GM12878 (cell line): ENCODE results near the gene PPP1R14B. TPM values are rescaled to one million over a fixed set of nuclear protein-coding genes. Genes with fewer than 3 reads are reported as not detected.

Experiments used
- ATAC-seq: fragments of 200-7000 bp; cut with Tn5 transposase; 3 replicates; pipeline ENCODE4 v1.9.1; 2020; ENCODE audit warnings: mild to moderate bottlenecking, moderate library complexity
- BruUV-seq: library from RNA; stranded (reverse); fragments of 400-500 nt; replicated peaks from 2 replicates; lab custom pipeline; 2021; lab: Mats Ljungman, UMichigan
- CTCF ChIA-PET: fragments of 300-600 bp; sonication (Branson Sonifier 250); formaldehyde crosslinking; extraction: SDS; loops from one replicate; lab custom pipeline; 2021; ENCODE audit warnings: inconsistent platforms; lab: Yijun Ruan, JAX
- POLR2A ChIA-PET: fragments of 350-600 bp; formaldehyde crosslinking; extraction: SDS; loops from one replicate; lab custom pipeline; 2021; ENCODE audit warnings: inconsistent platforms; lab: Charles Lee
- RAD21 ChIA-PET: fragments of 300-600 bp; sonication (Branson Sonifier 250); formaldehyde crosslinking; loops from one replicate; lab custom pipeline; 2023; ENCODE audit warnings: antibody characterized with exemption; ENCODE audit not compliant: unreplicated experiment; lab: Charles Lee
- SMC1A ChIA-PET: fragments of 300-600 bp; sonication (Branson Sonifier 250); formaldehyde crosslinking; loops from one replicate; lab custom pipeline; 2023; ENCODE audit not compliant: unreplicated experiment, uncharacterized antibody; lab: Charles Lee
- DNase-seq: peaks from one replicate; pipeline ENCODE4 v3.0.0-alpha.2; 2011; ENCODE audit warnings: low read depth, low spot score
- FAIRE-seq: peaks from 3 replicates; lab custom pipeline; 2011; peaks lifted over from hg19 to GRCh38; lab: Jason Lieb, UNC
- H2AFZ ChIP-seq: 2 replicates; pipeline ENCODE4 v1.6.0; 2011; ENCODE audit warnings: low read depth, low read length, control low read depth; ENCODE audit not compliant: control insufficient read depth
- H3K27ac ChIP-seq: 2 replicates; pipeline ENCODE4 v1.5.1; 2011; ENCODE audit warnings: control low read depth; ENCODE audit not compliant: control insufficient read depth, insufficient read depth
- H3K27me3 ChIP-seq, 2 experiments: replicated peaks in 1 of 2; 2 replicates each; pipeline versions ENCODE4 v1.6.0 to v1.6.1; 2011; ENCODE audit warnings: low read length in 1 of 2; ENCODE audit not compliant: control insufficient read depth in 2 of 2, insufficient read depth in 2 of 2
- H3K36me3 ChIP-seq, 2 experiments: 2 replicates each; pipeline ENCODE4 v1.5.1; 2011; ENCODE audit warnings: low read length in 1 of 2; ENCODE audit not compliant: control insufficient read depth in 2 of 2, insufficient read depth in 2 of 2
- H3K4me1 ChIP-seq: 2 replicates; pipeline ENCODE4 v1.6.1; 2011; ENCODE audit warnings: mild to moderate bottlenecking, low read length, moderate library complexity, mixed read lengths; ENCODE audit not compliant: control insufficient read depth, insufficient read depth
- H3K4me2 ChIP-seq: 2 replicates; pipeline ENCODE4 v1.6.0; 2011; ENCODE audit warnings: control low read depth; ENCODE audit not compliant: control insufficient read depth, insufficient read depth
- H3K4me3 ChIP-seq: fragments of 200-600 bp; sonication (generic); 2 replicates; pipeline ENCODE4 v1.5.1; 2016
- H3K79me2 ChIP-seq: 2 replicates; pipeline ENCODE4 v1.6.0; 2011; ENCODE audit warnings: low read length; ENCODE audit not compliant: control insufficient read depth, insufficient read depth
- H3K9ac ChIP-seq: 2 replicates; pipeline ENCODE4 v1.8.0; 2011; ENCODE audit warnings: low read length, control low read depth, mixed read lengths; ENCODE audit not compliant: control insufficient read depth, insufficient read depth
- H3K9me3 ChIP-seq: replicated peaks from 3 replicates; pipeline ENCODE4 v1.5.1; 2011; ENCODE audit warnings: mild to moderate bottlenecking, low read length; ENCODE audit not compliant: control insufficient read depth, insufficient read depth
- H4K20me1 ChIP-seq: 2 replicates; pipeline ENCODE4 v1.6.0; 2011; ENCODE audit not compliant: control insufficient read depth, insufficient read depth
- CBX5 ChIP-seq: sonication (generic); IDR thresholded peaks from 2 replicates; pipeline ENCODE4 v1.6.1; 2016; ENCODE audit warnings: low read depth, moderate library complexity, mild to moderate bottlenecking, inconsistent platforms
- EZH2 ChIP-seq: IDR thresholded peaks from 2 replicates; pipeline ENCODE4 v1.6.1; 2012; ENCODE audit warnings: low read depth, mild to moderate bottlenecking, control low read depth, inconsistent platforms, low read length, borderline replicate concordance; ENCODE audit not compliant: control insufficient read depth
- MTA3 ChIP-seq: IDR thresholded peaks from 2 replicates; pipeline ENCODE4 v1.6.1; 2012; ENCODE audit warnings: low read length, inconsistent platforms, borderline replicate concordance
- POLR2AphosphoS2 ChIP-seq: IDR thresholded peaks from 2 replicates; pipeline ENCODE4 v1.6.1; 2011; ENCODE audit warnings: low read depth, mild to moderate bottlenecking, low read length, improper control_type of control experiment, moderate library complexity
- RFX5 ChIP-seq: IDR thresholded peaks from 2 replicates; pipeline ENCODE4 v1.6.1; 2011; ENCODE audit warnings: low read depth, low read length, improper control_type of control experiment
- SPI1 ChIP-seq: IDR thresholded peaks from 2 replicates; pipeline ENCODE4 v1.6.1; 2011; ENCODE audit warnings: low read depth, mild to moderate bottlenecking, low read length, moderate library complexity, borderline replicate concordance; ENCODE audit not compliant: insufficient read depth
- SUPT20H ChIP-seq: IDR thresholded peaks from 2 replicates; pipeline ENCODE4 v1.6.1; 2011; ENCODE audit warnings: low read depth, mild to moderate bottlenecking, low read length, moderate library complexity, borderline replicate concordance; ENCODE audit not compliant: control insufficient read depth
- WGBS: methylation state at CpG from one replicate; pipeline ENCODE4 v1.1.6; 2016; ENCODE audit warnings: low lambda C conversion rate; ENCODE audit not compliant: insufficient replicate concordance, insufficient coverage; ENCODE audit errors: missing lambda C conversion rate; 5-methylcytosine and 5-hydroxymethylcytosine counted together
- in situ Hi-C: fragments of 300-500 bp; cut with MboI; formaldehyde crosslinking; loops from 9 replicates; pipeline ENCODE4 v1.14.3; 2018; ENCODE audit warnings: mixed read lengths
- intact Hi-C: fragments of 100-400 bp; cut with micrococcal nuclease; formaldehyde crosslinking; loops from one replicate; pipeline ENCODE4 v1.14.2; 2022; ENCODE audit not compliant: unreplicated experiment
- polyA plus RNA-seq, 11 experiments: library from polyadenylated mRNA; depleted of rRNA in 4 of 11; unstranded in 6 of 11; stranded (reverse) in 5 of 11; fragments of >200 nt; fragmentation: Nextera tagmentation in 4 of 11; fragmentation: Illumina TruSeq in 1 of 11; extraction: Ambion mirVana in 4 of 11; extraction: Trizol in 1 of 11; gene quantifications; 1 replicate in 1 of 11; 2 replicates in 10 of 11; pipeline versions ENCODE4 v1.2.1 to v1.2.3, GENCODE V29; 2011 to 2016; ENCODE audit warnings: inconsistent platforms in 2 of 11, missing spikeins in 2 of 11, low read depth in 1 of 11
- total RNA-seq, 4 experiments: library from RNA; depleted of rRNA in 3 of 4; stranded (reverse); fragments of >200 nt in 3 of 4; fragmentation: Illumina TruSeq in 1 of 4; extraction: Trizol in 1 of 4; gene quantifications; 2 replicates each; pipeline versions ENCODE4 v1.2.1 to v1.2.3, GENCODE V29; 2013 to 2021
- TF ChIP-seq, protein P1 (sequence below): IDR thresholded peaks from 2 replicates; pipeline ENCODE4 v1.6.1; 2012; ENCODE audit warnings: improper control_type of control experiment, low read depth, low read length; ENCODE audit not compliant: insufficient replicate concordance
- TF ChIP-seq, protein P2 (sequence below): fragments of 450-650 bp; IDR thresholded peaks from 2 replicates; pipeline ENCODE4 v1.6.1; 2017; ENCODE audit warnings: mild to moderate bottlenecking, moderate library complexity
- TF ChIP-seq, protein P3 (sequence below): fragments of 450-650 bp; conservative IDR thresholded peaks from 2 replicates; pipeline ENCODE4 v1.6.1; 2017; ENCODE audit warnings: mild to moderate bottlenecking, moderate library complexity
- TF ChIP-seq, protein P4 (sequence below): IDR thresholded peaks from 2 replicates; pipeline ENCODE4 v1.6.1; 2012; ENCODE audit warnings: low read depth, low read length, improper control_type of control experiment

The PPP1R14B gene
- total and polyA plus RNA-seq, 10 of the 15 experiments (the other 5 are each of a cell fraction or from before 2014, with no cell fraction given): 8.4 to 283 (median 124) TPM

DNA sequence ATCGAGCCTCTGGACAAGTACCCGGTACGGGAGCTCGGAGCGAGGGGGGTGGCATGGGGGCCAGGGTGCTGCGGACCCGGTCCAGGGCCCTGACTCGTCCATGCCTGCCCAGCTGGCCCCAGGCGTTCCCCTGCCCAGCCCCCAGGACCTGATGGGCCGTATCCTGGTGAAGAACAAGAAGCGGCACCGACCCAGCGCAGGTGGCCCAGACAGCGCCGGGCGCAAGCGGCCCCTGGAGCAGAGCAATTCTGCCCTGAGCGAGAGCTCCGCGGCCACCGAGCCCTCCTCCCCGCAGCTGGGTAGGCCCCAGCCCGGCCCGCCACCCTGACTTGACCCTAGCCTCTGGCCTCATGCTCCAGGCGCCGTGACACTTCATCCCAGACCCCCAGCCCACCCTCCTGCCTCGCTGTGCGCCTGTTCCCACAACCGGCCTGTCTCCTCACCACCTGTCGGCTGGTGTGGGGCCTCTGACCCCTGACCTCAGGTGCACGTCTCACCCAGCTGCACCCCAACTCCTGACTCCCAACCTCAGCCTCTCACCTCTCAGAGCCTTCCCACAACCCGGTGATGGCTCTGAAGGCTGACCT lies 12.3 kb upstream of the PPP1R14B start:
- Histone ChIP-seq H3K36me3 (peaks cover 0 to 5% of the 10 kb centered on the region in 2 experiments; a peak in 2 of 4 replicates), H4K20me1 (no peaks in the 10 kb centered on the region), H3K9ac (no peak overlapping the region), H3K79me2 (no peaks in the 10 kb centered on the region), H3K27ac (0 out of 2 replicates have a peak overlapping the region, but pooled peaks have one; percentile 17), H3K27me3 (no peaks in the 10 kb centered on the region), H3K4me2 (no peak overlapping the region), H3K9me3 (no peaks in the 10 kb centered on the region), H3K4me3 (no peak overlapping the region), H3K4me1 (peaks cover 11% of the 10 kb centered on the region), H2AFZ (no peak overlapping the region)
- intact Hi-C loops (no loop called here), in situ Hi-C loops (no loop called here)
- SMC1A ChIA-PET: interaction anchor here (0.5 to 1.2 kb wide), 2 partner anchors 36 to 54 kb away, joined by 3 to 4 read pairs; no protein-coding TSS in a partner anchor
- POLR2A ChIA-PET: interaction anchor here (0.8 to 1.9 kb wide), 2 partner anchors 8 to 14 kb away, joined by 4 to 7 read pairs; no protein-coding TSS in a partner anchor
- FAIRE-seq (no peak), ATAC-seq (no peak), DNase-seq (no peak)
- CTCF ChIA-PET: no interaction called here
- RAD21 ChIA-PET: no interaction called here
- 93% methylated on average over 27 of the region's 32 CpGs for WGBS
- BruUV-seq: no TSS peak
- TF ChIP-seq EZH2: no peak
- no peak for TF ChIP-seq POLR2AphosphoS2
- TF ChIP-seq, protein P1, sequence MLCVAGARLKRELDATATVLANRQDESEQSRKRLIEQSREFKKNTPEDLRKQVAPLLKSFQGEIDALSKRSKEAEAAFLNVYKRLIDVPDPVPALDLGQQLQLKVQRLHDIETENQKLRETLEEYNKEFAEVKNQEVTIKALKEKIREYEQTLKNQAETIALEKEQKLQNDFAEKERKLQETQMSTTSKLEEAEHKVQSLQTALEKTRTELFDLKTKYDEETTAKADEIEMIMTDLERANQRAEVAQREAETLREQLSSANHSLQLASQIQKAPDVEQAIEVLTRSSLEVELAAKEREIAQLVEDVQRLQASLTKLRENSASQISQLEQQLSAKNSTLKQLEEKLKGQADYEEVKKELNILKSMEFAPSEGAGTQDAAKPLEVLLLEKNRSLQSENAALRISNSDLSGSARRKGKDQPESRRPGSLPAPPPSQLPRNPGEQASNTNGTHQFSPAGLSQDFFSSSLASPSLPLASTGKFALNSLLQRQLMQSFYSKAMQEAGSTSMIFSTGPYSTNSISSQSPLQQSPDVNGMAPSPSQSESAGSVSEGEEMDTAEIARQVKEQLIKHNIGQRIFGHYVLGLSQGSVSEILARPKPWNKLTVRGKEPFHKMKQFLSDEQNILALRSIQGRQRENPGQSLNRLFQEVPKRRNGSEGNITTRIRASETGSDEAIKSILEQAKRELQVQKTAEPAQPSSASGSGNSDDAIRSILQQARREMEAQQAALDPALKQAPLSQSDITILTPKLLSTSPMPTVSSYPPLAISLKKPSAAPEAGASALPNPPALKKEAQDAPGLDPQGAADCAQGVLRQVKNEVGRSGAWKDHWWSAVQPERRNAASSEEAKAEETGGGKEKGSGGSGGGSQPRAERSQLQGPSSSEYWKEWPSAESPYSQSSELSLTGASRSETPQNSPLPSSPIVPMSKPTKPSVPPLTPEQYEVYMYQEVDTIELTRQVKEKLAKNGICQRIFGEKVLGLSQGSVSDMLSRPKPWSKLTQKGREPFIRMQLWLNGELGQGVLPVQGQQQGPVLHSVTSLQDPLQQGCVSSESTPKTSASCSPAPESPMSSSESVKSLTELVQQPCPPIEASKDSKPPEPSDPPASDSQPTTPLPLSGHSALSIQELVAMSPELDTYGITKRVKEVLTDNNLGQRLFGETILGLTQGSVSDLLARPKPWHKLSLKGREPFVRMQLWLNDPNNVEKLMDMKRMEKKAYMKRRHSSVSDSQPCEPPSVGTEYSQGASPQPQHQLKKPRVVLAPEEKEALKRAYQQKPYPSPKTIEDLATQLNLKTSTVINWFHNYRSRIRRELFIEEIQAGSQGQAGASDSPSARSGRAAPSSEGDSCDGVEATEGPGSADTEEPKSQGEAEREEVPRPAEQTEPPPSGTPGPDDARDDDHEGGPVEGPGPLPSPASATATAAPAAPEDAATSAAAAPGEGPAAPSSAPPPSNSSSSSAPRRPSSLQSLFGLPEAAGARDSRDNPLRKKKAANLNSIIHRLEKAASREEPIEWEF: no peak
- TF ChIP-seq, protein P2, sequence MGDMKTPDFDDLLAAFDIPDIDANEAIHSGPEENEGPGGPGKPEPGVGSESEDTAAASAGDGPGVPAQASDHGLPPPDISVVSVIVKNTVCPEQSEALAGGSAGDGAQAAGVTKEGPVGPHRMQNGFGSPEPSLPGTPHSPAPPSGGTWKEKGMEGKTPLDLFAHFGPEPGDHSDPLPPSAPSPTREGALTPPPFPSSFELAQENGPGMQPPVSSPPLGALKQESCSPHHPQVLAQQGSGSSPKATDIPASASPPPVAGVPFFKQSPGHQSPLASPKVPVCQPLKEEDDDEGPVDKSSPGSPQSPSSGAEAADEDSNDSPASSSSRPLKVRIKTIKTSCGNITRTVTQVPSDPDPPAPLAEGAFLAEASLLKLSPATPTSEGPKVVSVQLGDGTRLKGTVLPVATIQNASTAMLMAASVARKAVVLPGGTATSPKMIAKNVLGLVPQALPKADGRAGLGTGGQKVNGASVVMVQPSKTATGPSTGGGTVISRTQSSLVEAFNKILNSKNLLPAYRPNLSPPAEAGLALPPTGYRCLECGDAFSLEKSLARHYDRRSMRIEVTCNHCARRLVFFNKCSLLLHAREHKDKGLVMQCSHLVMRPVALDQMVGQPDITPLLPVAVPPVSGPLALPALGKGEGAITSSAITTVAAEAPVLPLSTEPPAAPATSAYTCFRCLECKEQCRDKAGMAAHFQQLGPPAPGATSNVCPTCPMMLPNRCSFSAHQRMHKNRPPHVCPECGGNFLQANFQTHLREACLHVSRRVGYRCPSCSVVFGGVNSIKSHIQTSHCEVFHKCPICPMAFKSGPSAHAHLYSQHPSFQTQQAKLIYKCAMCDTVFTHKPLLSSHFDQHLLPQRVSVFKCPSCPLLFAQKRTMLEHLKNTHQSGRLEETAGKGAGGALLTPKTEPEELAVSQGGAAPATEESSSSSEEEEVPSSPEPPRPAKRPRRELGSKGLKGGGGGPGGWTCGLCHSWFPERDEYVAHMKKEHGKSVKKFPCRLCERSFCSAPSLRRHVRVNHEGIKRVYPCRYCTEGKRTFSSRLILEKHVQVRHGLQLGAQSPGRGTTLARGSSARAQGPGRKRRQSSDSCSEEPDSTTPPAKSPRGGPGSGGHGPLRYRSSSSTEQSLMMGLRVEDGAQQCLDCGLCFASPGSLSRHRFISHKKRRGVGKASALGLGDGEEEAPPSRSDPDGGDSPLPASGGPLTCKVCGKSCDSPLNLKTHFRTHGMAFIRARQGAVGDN: no peak
- TF ChIP-seq SUPT20H: no peak
- TF ChIP-seq, protein P3, sequence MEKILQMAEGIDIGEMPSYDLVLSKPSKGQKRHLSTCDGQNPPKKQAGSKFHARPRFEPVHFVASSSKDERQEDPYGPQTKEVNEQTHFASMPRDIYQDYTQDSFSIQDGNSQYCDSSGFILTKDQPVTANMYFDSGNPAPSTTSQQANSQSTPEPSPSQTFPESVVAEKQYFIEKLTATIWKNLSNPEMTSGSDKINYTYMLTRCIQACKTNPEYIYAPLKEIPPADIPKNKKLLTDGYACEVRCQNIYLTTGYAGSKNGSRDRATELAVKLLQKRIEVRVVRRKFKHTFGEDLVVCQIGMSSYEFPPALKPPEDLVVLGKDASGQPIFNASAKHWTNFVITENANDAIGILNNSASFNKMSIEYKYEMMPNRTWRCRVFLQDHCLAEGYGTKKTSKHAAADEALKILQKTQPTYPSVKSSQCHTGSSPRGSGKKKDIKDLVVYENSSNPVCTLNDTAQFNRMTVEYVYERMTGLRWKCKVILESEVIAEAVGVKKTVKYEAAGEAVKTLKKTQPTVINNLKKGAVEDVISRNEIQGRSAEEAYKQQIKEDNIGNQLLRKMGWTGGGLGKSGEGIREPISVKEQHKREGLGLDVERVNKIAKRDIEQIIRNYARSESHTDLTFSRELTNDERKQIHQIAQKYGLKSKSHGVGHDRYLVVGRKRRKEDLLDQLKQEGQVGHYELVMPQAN: no peak
- TF ChIP-seq MTA3: no peak
- TF ChIP-seq SPI1: no peak
- no peak for TF ChIP-seq CBX5
- TF ChIP-seq RFX5: no peak
- TF ChIP-seq, protein P4, sequence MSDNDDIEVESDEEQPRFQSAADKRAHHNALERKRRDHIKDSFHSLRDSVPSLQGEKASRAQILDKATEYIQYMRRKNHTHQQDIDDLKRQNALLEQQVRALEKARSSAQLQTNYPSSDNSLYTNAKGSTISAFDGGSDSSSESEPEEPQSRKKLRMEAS: no peak
